ENCODE measurements around the gene PPP1CA.
"Not testable (repeated sequence)": the region's sequence is repeated elsewhere in the genome, so short reads cannot be mapped to it uniquely, and the experiment has no call there.

PPP1CA gene

GRCh38 chr11:67402192-67402839 lies 658 bp upstream of the PPP1CA start:
- not testable (repeated sequence) for DNase-seq (ENCODE audit: low spot score)

GRCh38 chr11:67400942-67401494 lies 640 bp downstream of the PPP1CA start:
- no peak for DNase-seq (ENCODE audit: low spot score)

GRCh38 chr11:67400251-67400941 lies 1.3 kb downstream of the PPP1CA start:
- no peak for DNase-seq (ENCODE audit: low spot score)

GRCh38 chr11:67398661-67399563 lies 2.7 kb downstream of the PPP1CA start:
- DNase-seq (ENCODE audit: low spot score), result no peak

- no peak for DNase-seq (ENCODE audit: low spot score)
These were observed 3.5 kb downstream of the PPP1CA start for GRCh38 chr11:67397986-67398660.

GRCh38 chr11:67397536-67397935 lies 4.1 kb downstream of the PPP1CA start:
- DNase-seq (ENCODE audit: low spot score), result no peak

GRCh38 chr11:67396587-67397389 lies 4.9 kb downstream of the PPP1CA start:
- no peak for DNase-seq (ENCODE audit: low spot score)

GRCh38 chr11:67396259-67396581 lies 5.4 kb downstream of the PPP1CA start:
- no peak for DNase-seq (ENCODE audit: low spot score)

GRCh38 chr11:67395555-67396258 lies 6.0 kb downstream of the PPP1CA start:
- DNase-seq (ENCODE audit: low spot score), result no peak

- DNase-seq (ENCODE audit: low spot score), result no peak
These were observed 7.7 kb downstream of the PPP1CA start for GRCh38 chr11:67393990-67394389.

- DNase-seq (ENCODE audit: low spot score), result no peak
These were observed 8.2 kb downstream of the PPP1CA start for GRCh38 chr11:67393437-67393836.

- DNase-seq (ENCODE audit: low spot score), result no peak
These were observed 9.4 kb downstream of the PPP1CA start for GRCh38 chr11:67392183-67392715.

GRCh38 chr11:67391304-67392182 lies 10.1 kb downstream of the PPP1CA start, which contains the start of gene RAD9A:
TSS of gene RAD9A (plus strand) at chr11:67391986. CDS start at chr11:67392045, 59 bp downstream.
- peak; percentile 93 for DNase-seq (ENCODE audit: low spot score)

GRCh38 chr11:67390947-67391303 lies 10.7 kb downstream of the PPP1CA start:
- no peak for DNase-seq (ENCODE audit: low spot score)

- peak; percentile 41 for DNase-seq (ENCODE audit: low spot score)
These were observed 12.2 kb downstream of the PPP1CA start for GRCh38 chr11:67389477-67389876.

- no peak for DNase-seq (ENCODE audit: low spot score)
These were observed 14.1 kb downstream of the PPP1CA start for GRCh38 chr11:67387518-67387917.

GRCh38 chr11:67387069-67387468 lies 14.6 kb downstream of the PPP1CA start:
- no peak for DNase-seq (ENCODE audit: low spot score)

GRCh38 chr11:67384851-67385366 lies 16.7 kb downstream of the PPP1CA start:
- DNase-seq (ENCODE audit: low spot score), result no peak

Data from LoVo (cell line).